HepG2 (cell line): ENCODE data around the gene TPP2. TPM values are rescaled to one million over a fixed set of nuclear protein-coding genes. Genes with fewer than 3 reads are reported as not detected.
A peak's percentile ranks its signal among the peaks of the same experiment; 100 is the strongest.

Experiments
- ELF3 ChIP-seq: IDR thresholded peaks from 2 replicates; pipeline ENCODE4 v1.6.1; 2016; ENCODE audit warnings: missing genetic modification reagents, missing compliant biosample characterization
- JUND ChIP-seq: sonication (generic); formaldehyde crosslinking; IDR thresholded peaks from 2 replicates; pipeline ENCODE4 v1.8.0; 2022; ENCODE audit warnings: mild to moderate bottlenecking, missing genetic modification reagents
- KLF11 ChIP-seq: IDR thresholded peaks from 2 replicates; pipeline ENCODE4 v1.6.1; 2016; ENCODE audit warnings: missing compliant biosample characterization
- MTERF4 ChIP-seq: sonication (generic); formaldehyde crosslinking; IDR thresholded peaks from 2 replicates; pipeline ENCODE4 v1.8.0; 2023; ENCODE audit warnings: mild to moderate bottlenecking, missing genetic modification reagents
- PAXIP1 ChIP-seq: sonication (generic); formaldehyde crosslinking; conservative IDR thresholded peaks from 2 replicates; pipeline ENCODE4 v1.4.0; 2020; ENCODE audit warnings: mild to moderate bottlenecking, missing genetic modification reagents, moderate library complexity
- POLR2AphosphoS2 ChIP-seq: IDR thresholded peaks from 2 replicates; pipeline ENCODE4 v1.6.1; 2011; ENCODE audit warnings: low read depth, low read length, improper control_type of control experiment
- TBX2 ChIP-seq: sonication (generic); formaldehyde crosslinking; IDR thresholded peaks from 2 replicates; pipeline ENCODE4 v1.5.0; 2020; ENCODE audit warnings: missing genetic modification reagents, mild to moderate bottlenecking, borderline replicate concordance
- ZBTB1 ChIP-seq: sonication (generic); formaldehyde crosslinking; IDR thresholded peaks from 2 replicates; pipeline ENCODE4 v1.4.0; 2020; ENCODE audit warnings: missing genetic modification reagents, borderline replicate concordance
- ZBTB20 ChIP-seq: sonication (generic); formaldehyde crosslinking; IDR thresholded peaks from 2 replicates; pipeline ENCODE4 v1.8.1; 2023; ENCODE audit warnings: missing genetic modification reagents, low read depth, mild to moderate bottlenecking, borderline replicate concordance
- ZBTB40 ChIP-seq, 2 experiments: fragments of 450-650 bp in 1 of 2; sonication (generic) in 1 of 2; formaldehyde crosslinking in 1 of 2; IDR thresholded peaks; 2 replicates each; pipeline versions ENCODE4 v1.6.1 to v1.8.0; 2016 to 2022; ENCODE audit warnings: antibody characterized with exemption in 1 of 2, mild to moderate bottlenecking in 1 of 2, missing genetic modification reagents in 1 of 2
- ZNF234 ChIP-seq: sonication (generic); formaldehyde crosslinking; conservative IDR thresholded peaks from 2 replicates; pipeline ENCODE4 v1.5.1; 2020; ENCODE audit warnings: mild to moderate bottlenecking, missing genetic modification reagents
- ZNF670 ChIP-seq: sonication (generic); formaldehyde crosslinking; IDR thresholded peaks from 2 replicates; pipeline ENCODE4 v1.8.0; 2022; ENCODE audit warnings: mild to moderate bottlenecking, missing genetic modification reagents, borderline replicate concordance
- ZNF850 ChIP-seq: sonication (generic); formaldehyde crosslinking; conservative IDR thresholded peaks from 2 replicates; pipeline ENCODE4 v1.9.0; 2021; ENCODE audit warnings: mild to moderate bottlenecking, missing genetic modification reagents
- polyA plus RNA-seq, 8 experiments: library from polyadenylated mRNA; depleted of rRNA in 3 of 8; stranded (reverse) in 7 of 8; unstranded in 1 of 8; fragments of >200 nt; fragmentation: Illumina TruSeq in 4 of 8; extraction: Trizol in 4 of 8; gene quantifications; 2 replicates each; pipeline versions ENCODE4 v1.2.1 to v1.2.3, GENCODE V29; 2011 to 2016; ENCODE audit warnings: low read depth in 4 of 8, missing spikeins in 1 of 8, mixed read lengths in 1 of 8; ENCODE audit not compliant: insufficient read depth in 1 of 8
- total RNA-seq, 5 experiments: library from RNA; depleted of rRNA; stranded (reverse); fragments of >200 nt; fragmentation: Illumina TruSeq; extraction: Trizol; gene quantifications; 2 replicates each; pipeline ENCODE4 v1.2.3, GENCODE V29; 2016; ENCODE audit warnings: low read depth in 1 of 5

Gene TPP2
- total and polyA plus RNA-seq, 2 of the 13 experiments (the other 11 are each of a cell fraction or from before 2014, with no cell fraction given) = 16.4 to 52.1 TPM

- peak; percentile 29; the same call in 1 of the 2 replicates for TF ChIP-seq MTERF4 (CRISPR knock-in tag)
- TF ChIP-seq ELF3 (CRISPR knock-in tag) = peak; percentile 65
- 0 out of 2 replicates have a peak, but pooled peaks have one; percentile 10 for TF ChIP-seq JUND
- TF ChIP-seq ZBTB20 = 0 out of 2 replicates have a peak, but pooled peaks have one; percentile 24
- TF ChIP-seq ZNF234 (CRISPR knock-in tag) = no peak
- no peak for TF ChIP-seq POLR2AphosphoS2
- peak; percentile 74 for TF ChIP-seq ZNF670 (CRISPR knock-in tag)
- TF ChIP-seq TBX2 = peak; percentile 50
- no peak for TF ChIP-seq KLF11 (CRISPR knock-in tag)
- TF ChIP-seq ZBTB1 = no peak
- TF ChIP-seq PAXIP1 = 0 out of 2 replicates have a peak, but pooled peaks have one; percentile 26
- TF ChIP-seq ZNF850 (CRISPR knock-in tag) = no peak
- TF ChIP-seq ZBTB40 (IDR thresholded peaks at IDR 0.05) = no peak
- TF ChIP-seq ZBTB40 (CRISPR knock-in tag; IDR thresholded peaks at IDR 0.05) = peak; percentile 39; the same call in 1 of the 2 replicates
These were observed at the start of gene TPP2 (continued) for GRCh38 chr13:102596147-102597028.
